OCI-LY7 (cell line): Measurements from ENCODE around the gene FZD2. TPM values are rescaled to one million over a fixed set of nuclear protein-coding genes. Genes with fewer than 3 reads are reported as not detected.

Experiments used
- BruUV-seq: library from RNA; stranded (reverse); fragments of 400-500 nt; replicated peaks from 2 replicates; lab custom pipeline; 2021; lab: Mats Ljungman, UMichigan
- CTCF ChIA-PET: fragments of 300-600 bp; sonication (Branson Sonifier 250); formaldehyde crosslinking; loops from one replicate; lab custom pipeline; 2022; ENCODE audit warnings: antibody characterized with exemption; ENCODE audit not compliant: unreplicated experiment; lab: Charles Lee
- POLR2A ChIA-PET: fragments of 300-600 bp; sonication (Branson Sonifier 250); formaldehyde crosslinking; loops from one replicate; lab custom pipeline; 2022; ENCODE audit warnings: antibody characterized with exemption; lab: Charles Lee
- DNase-seq: peaks from one replicate; pipeline ENCODE4 v3.0.0-alpha.2; 2015; ENCODE audit warnings: low spot score
- H2AFZ ChIP-seq: fragments of 200-600 bp; sonication (generic), shearing (Covaris generic); 2 replicates; pipeline ENCODE4 v1.6.1; 2014; ENCODE audit warnings: mild to moderate bottlenecking, antibody characterized with exemption, low read length, moderate library complexity
- H3K27ac ChIP-seq: fragments of 200-600 bp; sonication (generic); 2 replicates; pipeline ENCODE4 v1.5.1; 2014; ENCODE audit warnings: mixed run types, low read depth, mild to moderate bottlenecking, moderate library complexity, low read length, inconsistent platforms; ENCODE audit not compliant: poor library complexity, severe bottlenecking
- H3K36me3 ChIP-seq: fragments of 200-600 bp; sonication (generic); 2 replicates; pipeline ENCODE4 v1.6.1; 2014; ENCODE audit warnings: mild to moderate bottlenecking, antibody characterized with exemption, low read length, moderate library complexity, mixed read lengths; ENCODE audit not compliant: insufficient read depth
- H3K4me1 ChIP-seq: fragments of 200-600 bp; sonication (generic); 2 replicates; pipeline ENCODE4 v1.5.1; 2014; ENCODE audit warnings: mild to moderate bottlenecking, low read length; ENCODE audit not compliant: insufficient read depth, poor library complexity, severe bottlenecking
- H3K4me2 ChIP-seq: fragments of 200-600 bp; sonication (generic); 2 replicates; pipeline ENCODE4 v1.6.1; 2014; ENCODE audit warnings: mild to moderate bottlenecking, low read length
- H3K4me3 ChIP-seq: fragments of 200-600 bp; sonication (generic); 2 replicates; pipeline ENCODE4 v1.5.1; 2014; ENCODE audit warnings: mild to moderate bottlenecking, low read depth, low read length; ENCODE audit not compliant: poor library complexity, severe bottlenecking
- H3K79me2 ChIP-seq: fragments of 200-600 bp; sonication (generic); 2 replicates; pipeline ENCODE4 v1.6.1; 2016; ENCODE audit warnings: low read depth, mild to moderate bottlenecking, low read length, moderate library complexity, mixed read lengths; ENCODE audit not compliant: insufficient read depth
- H3K9me2 ChIP-seq: fragments of 200-600 bp; sonication (generic); 2 replicates; pipeline ENCODE4 v1.6.1; 2016; ENCODE audit warnings: mild to moderate bottlenecking, low read length, mixed read lengths; ENCODE audit not compliant: insufficient read depth
- H3K9me3 ChIP-seq: fragments of 200-600 bp; sonication (generic); 2 replicates; pipeline ENCODE4 v1.6.1; 2014; ENCODE audit warnings: mild to moderate bottlenecking, mixed run types, low read length, mixed read lengths
- H4K20me1 ChIP-seq: fragments of 200-600 bp; sonication (generic); 2 replicates; pipeline ENCODE4 v1.6.1; 2014; ENCODE audit warnings: mild to moderate bottlenecking, antibody characterized with exemption, low read length, moderate library complexity, mixed read lengths; ENCODE audit not compliant: insufficient read depth
- CTCF ChIP-seq: fragments of 200-600 bp; sonication (generic); conservative IDR thresholded peaks from 2 replicates; pipeline ENCODE4 v1.5.1; 2014; ENCODE audit warnings: mild to moderate bottlenecking, antibody characterized with exemption, low read length, moderate library complexity, mixed read lengths
- EZH2phosphoT487 ChIP-seq: fragments of 200-600 bp; sonication (generic); IDR thresholded peaks from 2 replicates; pipeline ENCODE4 v1.6.1; 2018; ENCODE audit warnings: low read depth, borderline replicate concordance, mild to moderate bottlenecking, mixed run types, antibody characterized with exemption, low read length, moderate library complexity, mixed read lengths
- intact Hi-C: fragments of 100-400 bp; cut with micrococcal nuclease; formaldehyde crosslinking; loops from one replicate; pipeline ENCODE4 v1.10.0; 2022; ENCODE audit not compliant: unreplicated experiment
- total RNA-seq, 2 experiments: library from RNA; depleted of rRNA in 1 of 2; stranded (reverse); fragments of >200 nt in 1 of 2; shearing (Covaris generic) in 1 of 2; gene quantifications; 2 replicates each; pipeline ENCODE4 v1.2.3, GENCODE V29; 2014 to 2022

Gene FZD2
- total RNA-seq, 2 experiments from 2014 or later = 3.7 to 9.2 TPM

GRCh38 chr17:44539673-44540072 is 17.6 kb upstream of the FZD2 start:
- H3K9me2 ChIP-seq = no peaks in the 10 kb centered on the region
- intact Hi-C loops = no loop called here
- H2AFZ ChIP-seq = no peak overlapping the region
- H3K9me3 ChIP-seq = no peaks in the 10 kb centered on the region
- no peak overlapping the region for H3K27ac ChIP-seq
- TF ChIP-seq EZH2phosphoT487 (no peak), CTCF (no peak)
- ChIA-PET CTCF (no interaction called here), POLR2A (interaction anchor here (0.7 kb wide), 2 partner anchors 88 to 111 kb away, joined by 3 read pairs; no protein-coding TSS in a partner anchor)
- H3K4me2 ChIP-seq = no peak overlapping the region
- peaks cover 22% of the 10 kb centered on the region for H3K4me1 ChIP-seq
- H3K4me3 ChIP-seq = no peak overlapping the region
- no peaks in the 10 kb centered on the region for H4K20me1 ChIP-seq
- no TSS peak for BruUV-seq
- no peaks in the 10 kb centered on the region for H3K79me2 ChIP-seq
- H3K36me3 ChIP-seq = no peaks in the 10 kb centered on the region
- DNase-seq = no peak

GRCh38 chr17:44540246-44541084 is 16.8 kb upstream of the FZD2 start:
- intact Hi-C loops = no loop called here
- peaks cover 22% of the 10 kb centered on the region for H3K4me1 ChIP-seq
- no peak overlapping the region for H3K4me2 ChIP-seq
- TF ChIP-seq CTCF (no peak), EZH2phosphoT487 (no peak)
- H3K36me3 ChIP-seq = no peaks in the 10 kb centered on the region
- H2AFZ ChIP-seq = no peak overlapping the region
- H3K9me2 ChIP-seq = no peaks in the 10 kb centered on the region
- BruUV-seq = no TSS peak
- H3K27ac ChIP-seq = no peak overlapping the region
- no peak overlapping the region for H3K4me3 ChIP-seq
- POLR2A ChIA-PET = no interaction called here
- H3K9me3 ChIP-seq = no peaks in the 10 kb centered on the region
- no peaks in the 10 kb centered on the region for H4K20me1 ChIP-seq
- DNase-seq = no peak
- CTCF ChIA-PET = no interaction called here
- no peaks in the 10 kb centered on the region for H3K79me2 ChIP-seq
